Suprapubic skin (tissue), 4 donors: Measurements from ENCODE around the gene PRKD3. TPM values are rescaled to one million over a fixed set of nuclear protein-coding genes. Genes with fewer than 3 reads are reported as not detected.

Experiments used
- DNase-seq, 2 donors: peaks; one replicate each; pipeline ENCODE4 v3.0.0-alpha.2; 2019; ENCODE audit warnings: low spot score in 2 of 2
- H3K27ac ChIP-seq: fragments of 200-600 bp; sonication (generic); one replicate; pipeline ENCODE4 v1.5.1; 2019
- H3K27me3 ChIP-seq: fragments of 200-600 bp; sonication (generic); one replicate; pipeline ENCODE4 v1.5.1; 2019
- H3K36me3 ChIP-seq: fragments of 200-600 bp; sonication (generic); one replicate; pipeline ENCODE4 v1.5.1; 2019
- H3K4me1 ChIP-seq: fragments of 200-600 bp; sonication (generic); one replicate; pipeline ENCODE4 v1.5.1; 2019
- H3K4me3 ChIP-seq: fragments of 200-600 bp; sonication (generic); one replicate; pipeline ENCODE4 v1.5.1; 2019; ENCODE audit warnings: mild to moderate bottlenecking
- H3K9me3 ChIP-seq: fragments of 200-600 bp; sonication (generic); one replicate; pipeline ENCODE4 v1.5.1; 2019
- CTCF ChIP-seq, 2 donors: fragments of 200-600 bp in 1 of 2; fragments of 450-650 bp in 1 of 2; sonication (generic) in 1 of 2; IDR thresholded peaks; one replicate each; pipeline ENCODE4 v1.5.1; 2016 to 2019; ENCODE audit warnings: antibody characterized with exemption in 2 of 2, mild to moderate bottlenecking in 1 of 2, moderate library complexity in 1 of 2
- EP300 ChIP-seq: sonication (generic); formaldehyde crosslinking; IDR thresholded peaks from one replicate; pipeline ENCODE4 v1.6.1; 2017; ENCODE audit warnings: antibody characterized with exemption
- POLR2A ChIP-seq, 2 donors: fragments of 450-650 bp; IDR thresholded peaks; one replicate each; pipeline ENCODE4 v1.6.1; 2017; ENCODE audit warnings: antibody characterized with exemption in 2 of 2, mild to moderate bottlenecking in 2 of 2, moderate library complexity in 2 of 2
- POLR2AphosphoS5 ChIP-seq, 3 donors: sonication (generic); formaldehyde crosslinking; IDR thresholded peaks; one replicate each; pipeline ENCODE4 v1.6.1; 2017; ENCODE audit warnings: antibody characterized with exemption in 3 of 3
- WGBS: methylation state at CpG from one replicate; pipeline ENCODE4 v1.1.5; 2018; 5-methylcytosine and 5-hydroxymethylcytosine counted together
- total RNA-seq, 4 donors: library from RNA; depleted of rRNA; stranded (reverse); fragments of >200 nt; gene quantifications; one replicate each; pipeline ENCODE4 v1.1.0, GENCODE V29; 2016

The PRKD3 gene
- total RNA-seq, 4 donors from 2014 or later: 20.8 to 50.0 (median 34.3) TPM

DNA sequence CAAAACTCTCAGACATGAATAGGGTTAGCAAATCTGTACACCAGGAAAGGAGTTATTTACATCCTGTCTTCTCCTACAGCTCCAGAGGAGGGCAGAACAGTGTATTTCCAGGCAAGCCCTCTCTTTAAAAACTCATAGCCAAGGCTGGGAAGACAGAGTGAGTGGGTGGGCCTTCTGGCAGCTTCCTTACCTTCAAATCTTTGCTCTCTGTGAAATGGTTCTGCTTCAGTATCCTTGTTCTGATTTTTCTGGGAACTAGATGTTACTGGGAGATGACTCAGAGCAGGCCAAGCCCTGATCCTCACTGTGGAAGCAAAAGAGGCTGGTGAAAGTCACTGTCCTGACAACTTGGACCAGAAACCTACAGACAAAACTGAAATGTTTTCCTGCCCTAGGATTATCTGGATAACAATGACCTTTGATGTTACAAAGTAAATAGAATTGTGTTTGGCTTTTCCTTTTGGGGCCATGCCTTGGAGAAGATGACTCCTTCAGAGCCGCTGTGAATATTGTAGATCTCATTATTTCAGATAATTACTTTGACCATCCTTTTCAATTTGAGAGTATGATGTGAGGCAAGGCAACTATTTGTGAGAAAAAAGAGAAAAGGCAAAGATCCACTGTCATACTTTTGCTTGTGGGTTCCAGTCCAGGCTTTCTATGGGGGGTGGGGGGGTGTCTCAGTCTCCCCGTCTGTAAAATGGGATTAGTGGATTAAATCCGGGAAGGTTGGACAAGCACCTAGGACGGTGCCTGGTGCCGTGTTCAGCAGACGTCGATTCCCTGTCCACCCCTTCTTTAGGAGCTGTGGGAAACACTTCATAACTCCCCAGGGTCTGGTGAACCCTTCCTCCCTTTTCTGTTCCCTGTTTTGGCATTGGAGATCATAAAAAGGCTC lies 19.2 kb upstream of the PRKD3 start:
- H3K4me1 ChIP-seq: peaks cover 28% of the 10 kb centered on the region
- TF ChIP-seq POLR2A (IDR thresholded peaks at IDR 0.05): no peak
- TF ChIP-seq CTCF (IDR thresholded peaks at IDR 0.05): peak; percentile 16 to 22
- DNase-seq: no peak
- H3K9me3 ChIP-seq: no peaks in the 10 kb centered on the region
- H3K27me3 ChIP-seq: no peaks in the 10 kb centered on the region
- H3K4me3 ChIP-seq: peak overlapping the region; percentile 73
- 86% methylated on average over 7 of the region's 7 CpGs for WGBS
- no peaks in the 10 kb centered on the region for H3K36me3 ChIP-seq
- H3K27ac ChIP-seq: peak overlapping the region; percentile 91

- peaks cover 25% of the 10 kb centered on the region for H3K4me1 ChIP-seq
- no peak for DNase-seq
- TF ChIP-seq CTCF (IDR thresholded peaks at IDR 0.05) (no peak), POLR2A (IDR thresholded peaks at IDR 0.05) (no peak), POLR2AphosphoS5 (IDR thresholded peaks at IDR 0.05) (no peak), EP300 (no peak)
- H3K27me3 ChIP-seq: no peaks in the 10 kb centered on the region
- WGBS: 73% methylated on average over 7 of the region's 7 CpGs
- H3K9me3 ChIP-seq: no peaks in the 10 kb centered on the region
- H3K27ac ChIP-seq: peak overlapping the region; percentile 91
- no peaks in the 10 kb centered on the region for H3K36me3 ChIP-seq
- no peak overlapping the region for H3K4me3 ChIP-seq
Observed at GRCh38 chr2:37342591-37343220, 18.1 kb upstream of the PRKD3 start.

- DNase-seq: no peak
- Histone ChIP-seq H3K4me1 (peaks cover 20% of the 10 kb centered on the region), H3K9me3 (no peaks in the 10 kb centered on the region), H3K4me3 (no peak overlapping the region), H3K36me3 (no peaks in the 10 kb centered on the region), H3K27me3 (no peaks in the 10 kb centered on the region), H3K27ac (no peak overlapping the region)
- 86% methylated on average over 3 of the region's 3 CpGs for WGBS
- TF ChIP-seq POLR2AphosphoS5 (IDR thresholded peaks at IDR 0.05): no peak
- no peak for TF ChIP-seq EP300
- no peak for TF ChIP-seq CTCF (IDR thresholded peaks at IDR 0.05)
- TF ChIP-seq POLR2A (IDR thresholded peaks at IDR 0.05): no peak
Observed at GRCh38 chr2:37340637-37341036, 16.0 kb upstream of the PRKD3 start.

DNA sequence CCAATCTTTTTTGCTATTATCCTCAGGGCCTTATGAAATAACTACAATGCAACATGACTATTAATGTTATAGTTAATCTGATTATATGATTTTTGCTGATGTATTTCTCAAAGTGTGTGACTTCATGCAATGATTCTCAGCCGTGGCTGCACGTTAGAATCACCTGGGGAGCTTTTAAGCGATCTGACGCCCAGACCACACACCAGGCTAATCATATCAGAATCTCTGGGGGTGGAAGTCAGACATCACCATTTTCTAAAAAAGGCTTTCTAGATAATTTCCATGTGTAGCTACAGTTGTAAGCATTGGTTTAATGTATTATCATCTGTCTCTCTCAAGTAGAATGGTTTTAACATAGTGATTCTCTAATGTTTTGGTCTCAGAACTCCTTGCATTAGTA lies 14.3 kb upstream of the PRKD3 start:
- no peaks in the 10 kb centered on the region for H3K36me3 ChIP-seq
- WGBS: 76% methylated on average over 4 of the region's 4 CpGs
- DNase-seq: no peak
- TF ChIP-seq POLR2A (IDR thresholded peaks at IDR 0.05) (no peak), CTCF (IDR thresholded peaks at IDR 0.05) (no peak), POLR2AphosphoS5 (IDR thresholded peaks at IDR 0.05) (no peak)
- peaks cover 8% of the 10 kb centered on the region for H3K4me1 ChIP-seq
- H3K27ac ChIP-seq: no peak overlapping the region
- H3K27me3 ChIP-seq: no peaks in the 10 kb centered on the region
- H3K4me3 ChIP-seq: no peak overlapping the region
- no peaks in the 10 kb centered on the region for H3K9me3 ChIP-seq

DNA sequence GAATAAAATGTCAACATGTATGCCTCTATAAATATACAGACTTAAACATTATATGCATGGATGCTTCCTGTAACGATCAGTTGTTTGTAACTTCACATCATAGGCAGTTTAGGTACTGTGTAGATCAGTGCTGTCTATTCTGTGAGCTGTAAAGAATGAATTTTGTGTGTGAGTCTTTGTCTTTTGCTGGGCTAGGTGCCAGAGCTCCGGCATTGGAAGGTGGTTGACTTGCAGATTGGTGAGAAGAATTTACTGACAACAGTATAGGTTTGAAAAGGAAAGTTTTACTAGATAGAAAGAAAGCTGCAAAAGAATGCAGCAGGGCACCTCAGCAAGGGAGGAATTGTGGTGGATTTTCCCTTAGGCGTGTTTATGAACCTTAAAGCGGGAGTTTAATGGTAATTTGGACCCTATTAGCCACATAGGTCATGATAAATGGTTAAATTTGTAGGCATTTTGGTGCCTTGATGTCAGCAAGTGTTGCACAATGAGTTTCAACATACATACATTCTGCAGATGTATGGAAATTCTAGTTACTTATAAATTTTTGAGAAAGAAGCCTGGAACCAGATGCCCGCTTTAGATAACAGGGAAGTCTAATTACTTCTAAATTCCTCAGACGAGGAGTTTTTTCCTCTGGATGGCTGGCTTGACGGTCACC lies 13.1 kb upstream of the PRKD3 start:
- H3K4me3 ChIP-seq: no peak overlapping the region
- H3K27ac ChIP-seq: no peak overlapping the region
- DNase-seq: no peak
- no peaks in the 10 kb centered on the region for H3K27me3 ChIP-seq
- no peaks in the 10 kb centered on the region for H3K4me1 ChIP-seq
- TF ChIP-seq POLR2A (IDR thresholded peaks at IDR 0.05) (no peak), POLR2AphosphoS5 (IDR thresholded peaks at IDR 0.05) (no peak), CTCF (IDR thresholded peaks at IDR 0.05) (no peak), EP300 (no peak)
- no peaks in the 10 kb centered on the region for H3K9me3 ChIP-seq
- WGBS: 85% methylated on average over 7 of the region's 7 CpGs
- H3K36me3 ChIP-seq: no peaks in the 10 kb centered on the region
